Thyroid gland (tissue), 4 donors: ENCODE results near the gene NUBPL. TPM values are rescaled to one million over a fixed set of nuclear protein-coding genes. Genes with fewer than 3 reads are reported as not detected.
"Not testable (repeated sequence)": the region's sequence is repeated elsewhere in the genome, so short reads cannot be mapped to it uniquely, and the experiment has no call there.

Experiments used
- DNase-seq, 2 donors: peaks; one replicate each; pipeline ENCODE4 v3.0.0-alpha.2; 2019
- H3K27ac ChIP-seq, 3 donors: fragments of 200-600 bp; sonication (generic); 1 replicate in 2 of 3; 2 replicates in 1 of 3; pipeline ENCODE4 v1.5.1; 2016 to 2019; ENCODE audit warnings: mild to moderate bottlenecking in 1 of 3, moderate library complexity in 1 of 3
- H3K27me3 ChIP-seq: fragments of 200-600 bp; sonication (generic); one replicate; pipeline ENCODE4 v1.5.1; 2019
- H3K36me3 ChIP-seq, 2 donors: fragments of 200-600 bp; sonication (generic); one replicate each; pipeline ENCODE4 v1.5.1; 2016 to 2019
- H3K4me1 ChIP-seq, 2 donors: fragments of 200-600 bp; sonication (generic); one replicate each; pipeline ENCODE4 v1.5.1; 2017 to 2019
- H3K4me3 ChIP-seq, 3 donors: fragments of 200-600 bp; sonication (generic); replicated peaks in 1 of 3; 1 replicate in 2 of 3; 2 replicates in 1 of 3; pipeline ENCODE4 v1.5.1; 2016; ENCODE audit warnings: mild to moderate bottlenecking in 1 of 3
- H3K9me3 ChIP-seq: fragments of 200-600 bp; sonication (generic); one replicate; pipeline ENCODE4 v1.5.1; 2017
- POLR2A ChIP-seq, 2 donors: fragments of 450-650 bp; IDR thresholded peaks; one replicate each; pipeline ENCODE4 v1.6.1; 2017; ENCODE audit warnings: antibody characterized with exemption in 2 of 2, mild to moderate bottlenecking in 2 of 2, moderate library complexity in 1 of 2
- WGBS, 2 donors: methylation state at CpG; one replicate each; pipeline ENCODE4 v1.1.5; 2017; 5-methylcytosine and 5-hydroxymethylcytosine counted together
- intact Hi-C: fragments of 100-400 bp; cut with DNase I; formaldehyde crosslinking; loops from one replicate; pipeline ENCODE4 v1.15.1; 2023
- total RNA-seq, 4 donors: library from RNA; depleted of rRNA; stranded (reverse); fragments of >200 nt; gene quantifications; one replicate each; pipeline ENCODE4 v1.2.3, GENCODE V29; 2016
- TF ChIP-seq, protein P1 (sequence below), 6 experiments: fragments of 200-600 bp in 3 of 6; fragments of 450-650 bp in 3 of 6; sonication (generic) in 3 of 6; IDR thresholded peaks; one replicate each; pipeline ENCODE4 v1.5.1; 2016 to 2019; ENCODE audit warnings: antibody characterized with exemption in 6 of 6, mild to moderate bottlenecking in 2 of 6, inconsistent platforms in 1 of 6, moderate library complexity in 1 of 6

NUBPL gene
- total RNA-seq, 4 donors from 2014 or later = 12.0 to 27.1 (median 14.2) TPM

DNA sequence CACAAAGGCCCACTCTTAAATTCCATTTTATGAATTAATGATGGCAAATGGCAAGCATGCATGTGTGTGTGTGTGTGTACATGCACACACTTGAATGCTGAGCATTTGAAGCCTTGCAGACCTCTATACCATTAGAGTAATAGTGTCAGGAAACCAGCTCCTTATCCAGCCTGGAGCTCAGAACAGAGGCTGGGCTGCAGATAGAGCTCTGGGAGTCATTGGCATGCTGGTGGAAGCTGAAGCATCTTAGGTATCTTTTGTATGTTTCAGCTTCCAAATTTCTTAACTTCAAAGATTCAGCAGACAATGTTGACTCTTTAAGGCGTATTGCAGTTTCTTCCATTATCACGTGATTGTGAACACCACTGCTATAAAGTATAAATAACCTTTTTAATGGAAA, 323.0 kb downstream of the NUBPL start:
- no peaks in the 10 kb centered on the region for H3K27me3 ChIP-seq
- DNase-seq = no peak
- WGBS, 2 donors = 97 to 99% methylated on average over 2 of the region's 2 CpGs
- no peak overlapping the region for H3K27ac ChIP-seq
- H3K9me3 ChIP-seq = no peaks in the 10 kb centered on the region
- intact Hi-C loops = no loop called here
- no peak overlapping the region for H3K4me3 ChIP-seq
- no peaks in the 10 kb centered on the region for H3K4me1 ChIP-seq
- TF ChIP-seq, protein P1, sequence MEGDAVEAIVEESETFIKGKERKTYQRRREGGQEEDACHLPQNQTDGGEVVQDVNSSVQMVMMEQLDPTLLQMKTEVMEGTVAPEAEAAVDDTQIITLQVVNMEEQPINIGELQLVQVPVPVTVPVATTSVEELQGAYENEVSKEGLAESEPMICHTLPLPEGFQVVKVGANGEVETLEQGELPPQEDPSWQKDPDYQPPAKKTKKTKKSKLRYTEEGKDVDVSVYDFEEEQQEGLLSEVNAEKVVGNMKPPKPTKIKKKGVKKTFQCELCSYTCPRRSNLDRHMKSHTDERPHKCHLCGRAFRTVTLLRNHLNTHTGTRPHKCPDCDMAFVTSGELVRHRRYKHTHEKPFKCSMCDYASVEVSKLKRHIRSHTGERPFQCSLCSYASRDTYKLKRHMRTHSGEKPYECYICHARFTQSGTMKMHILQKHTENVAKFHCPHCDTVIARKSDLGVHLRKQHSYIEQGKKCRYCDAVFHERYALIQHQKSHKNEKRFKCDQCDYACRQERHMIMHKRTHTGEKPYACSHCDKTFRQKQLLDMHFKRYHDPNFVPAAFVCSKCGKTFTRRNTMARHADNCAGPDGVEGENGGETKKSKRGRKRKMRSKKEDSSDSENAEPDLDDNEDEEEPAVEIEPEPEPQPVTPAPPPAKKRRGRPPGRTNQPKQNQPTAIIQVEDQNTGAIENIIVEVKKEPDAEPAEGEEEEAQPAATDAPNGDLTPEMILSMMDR (IDR thresholded peaks at IDR 0.05) = no peak
- no peak for TF ChIP-seq POLR2A (IDR thresholded peaks at IDR 0.05)
- no peaks in the 10 kb centered on the region for H3K36me3 ChIP-seq

DNA sequence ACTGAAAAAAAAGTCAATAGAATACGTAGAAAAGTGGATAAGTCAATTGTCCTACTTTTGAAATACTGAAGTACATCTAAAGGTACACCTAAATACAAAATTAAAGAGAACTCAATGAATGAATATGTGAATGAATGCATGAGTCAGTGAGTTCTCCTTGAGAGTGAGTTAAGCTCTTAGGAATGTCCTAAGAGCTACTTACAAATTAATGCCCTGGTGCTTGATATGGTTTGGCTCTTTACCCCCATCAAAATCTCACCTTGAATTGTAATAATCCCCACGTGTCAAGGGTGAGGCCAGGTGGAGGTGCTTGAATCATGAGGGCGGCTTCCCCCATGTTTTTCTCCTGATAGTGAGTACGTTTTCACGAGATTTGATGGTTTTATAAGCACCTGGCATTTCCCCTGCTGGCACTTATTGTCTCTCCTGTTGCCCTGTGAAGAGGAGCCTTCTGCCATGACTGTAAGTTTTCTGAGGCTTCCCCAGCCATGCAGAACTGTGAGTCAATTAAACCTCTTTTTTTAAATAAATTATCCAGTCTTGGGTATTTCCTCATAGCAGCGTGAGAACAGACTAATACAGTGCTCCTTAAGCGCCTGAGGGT, 323.7 kb downstream of the NUBPL start:
- no peaks in the 10 kb centered on the region for H3K27me3 ChIP-seq
- H3K9me3 ChIP-seq = no peaks in the 10 kb centered on the region
- no peak for TF ChIP-seq POLR2A (IDR thresholded peaks at IDR 0.05)
- TF ChIP-seq, protein P1 (IDR thresholded peaks at IDR 0.05) = no peak
- H3K27ac ChIP-seq = no peak overlapping the region
- H3K4me1 ChIP-seq = no peaks in the 10 kb centered on the region
- intact Hi-C loops = no loop called here
- 69 to 74% methylated on average over 7 of the region's 7 CpGs for WGBS, 2 donors
- no peak overlapping the region for H3K4me3 ChIP-seq
- H3K36me3 ChIP-seq = no peaks in the 10 kb centered on the region
- no peak for DNase-seq

DNA sequence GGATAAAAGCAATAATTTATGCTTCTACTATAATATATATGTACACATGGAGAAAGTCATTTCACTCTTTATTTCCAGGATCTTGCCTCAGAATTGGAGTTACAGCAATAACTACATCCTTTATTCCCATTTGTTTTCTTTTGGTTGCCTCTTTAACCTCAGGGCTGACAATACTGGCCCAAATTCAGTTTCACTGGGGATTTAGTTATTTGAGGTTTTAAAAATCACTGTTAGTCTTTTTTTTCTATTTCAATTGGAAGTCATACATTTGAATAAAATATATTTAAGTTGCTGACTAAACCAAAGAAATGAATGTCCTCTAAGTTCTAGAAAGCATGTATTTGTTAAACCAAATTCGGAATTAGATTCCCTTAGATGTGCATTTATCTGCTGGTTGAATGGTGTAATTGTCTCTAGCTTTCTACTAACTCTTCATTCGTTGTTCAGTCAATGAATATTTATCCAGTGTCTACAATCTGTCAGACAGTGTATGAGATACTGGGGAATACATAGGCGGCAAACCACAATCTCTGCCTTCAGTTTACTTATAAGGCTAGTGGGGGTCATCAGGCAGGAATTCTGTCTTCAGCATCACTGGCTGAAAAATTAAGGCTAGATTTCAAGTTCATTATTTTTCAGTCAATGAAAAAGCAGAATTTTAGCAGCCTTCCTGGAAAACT, 325.1 kb downstream of the NUBPL start:
- WGBS, 2 donors = 81 to 84% methylated on average over 3 of the region's 3 CpGs
- Histone ChIP-seq H3K9me3 (no peaks in the 10 kb centered on the region), H3K36me3 (no peaks in the 10 kb centered on the region), H3K27ac (no peak overlapping the region), H3K4me3 (no peak overlapping the region), H3K4me1 (no peaks in the 10 kb centered on the region), H3K27me3 (no peaks in the 10 kb centered on the region)
- no peak for TF ChIP-seq POLR2A (IDR thresholded peaks at IDR 0.05)
- TF ChIP-seq, protein P1 (IDR thresholded peaks at IDR 0.05) = no peak
- intact Hi-C loops = no loop called here
- no peak for DNase-seq

DNA sequence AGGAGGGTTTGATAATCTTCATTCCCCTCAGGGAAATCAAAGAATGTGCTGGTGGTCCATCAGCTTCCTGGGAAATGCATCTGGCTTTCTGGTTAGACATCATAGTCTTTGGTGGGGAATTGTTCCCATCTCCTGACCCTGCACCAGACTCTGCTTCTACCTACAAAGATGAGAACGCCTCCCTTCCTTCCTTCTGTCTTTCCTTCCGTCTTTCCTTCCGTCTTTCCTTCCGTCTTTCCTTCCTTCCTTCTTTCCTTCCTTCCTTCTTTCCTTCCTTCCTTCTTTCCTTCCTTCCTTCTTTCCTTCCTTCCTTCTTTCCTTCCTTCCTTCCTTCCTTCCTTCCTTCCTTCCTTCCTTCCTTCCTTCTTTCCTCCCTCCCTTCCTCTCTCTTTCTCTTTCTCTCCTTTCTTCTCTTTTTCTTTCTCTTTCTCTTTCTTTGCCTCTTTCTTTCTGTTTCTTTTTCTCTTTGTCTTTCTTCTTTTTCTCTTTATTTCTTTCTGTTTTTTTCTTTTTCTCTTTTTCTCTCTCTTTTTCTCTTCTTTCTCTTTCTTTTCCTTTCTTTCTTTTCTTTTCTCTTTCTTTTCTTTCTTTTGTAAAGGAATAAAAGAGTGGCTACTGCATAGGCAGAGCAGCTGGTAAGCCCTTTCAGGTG, 326.9 kb downstream of the NUBPL start:
- H3K27me3 ChIP-seq = no peaks in the 10 kb centered on the region
- 88 to 95% methylated on average over 4 of the region's 4 CpGs for WGBS, 2 donors
- no peaks in the 10 kb centered on the region for H3K4me1 ChIP-seq
- no peak for DNase-seq
- no peak overlapping the region for H3K27ac ChIP-seq
- H3K36me3 ChIP-seq = no peaks in the 10 kb centered on the region
- H3K4me3 ChIP-seq = no peak overlapping the region
- TF ChIP-seq POLR2A (IDR thresholded peaks at IDR 0.05) = no peak
- TF ChIP-seq, protein P1 (IDR thresholded peaks at IDR 0.05) = no peak
- no peaks in the 10 kb centered on the region for H3K9me3 ChIP-seq
- intact Hi-C loops = no loop called here

DNA sequence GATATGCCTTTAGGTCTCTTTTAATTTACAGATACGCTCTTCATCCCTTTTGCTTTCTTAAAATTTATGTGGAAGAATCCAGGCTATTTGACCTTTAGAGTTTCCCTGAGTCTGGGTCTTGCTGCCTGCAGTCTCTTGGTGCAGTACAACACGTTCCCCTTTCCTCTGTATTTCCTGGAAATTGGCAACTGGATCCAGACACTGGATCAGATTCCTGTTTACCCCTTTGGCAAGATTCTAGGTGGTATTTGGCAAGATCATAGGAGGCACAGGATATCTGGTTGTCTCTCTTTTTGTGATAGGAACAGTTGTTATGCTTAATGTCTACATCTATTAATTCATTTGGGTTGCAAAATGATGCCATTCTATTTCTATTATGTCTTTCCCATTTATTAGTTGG, 328.1 kb downstream of the NUBPL start:
- intact Hi-C loops = no loop called here
- no peaks in the 10 kb centered on the region for H3K36me3 ChIP-seq
- no peak overlapping the region for H3K27ac ChIP-seq
- H3K4me1 ChIP-seq = no peaks in the 10 kb centered on the region
- H3K9me3 ChIP-seq = no peaks in the 10 kb centered on the region
- H3K27me3 ChIP-seq = no peaks in the 10 kb centered on the region
- no peak for TF ChIP-seq POLR2A (IDR thresholded peaks at IDR 0.05)
- TF ChIP-seq, protein P1 (IDR thresholded peaks at IDR 0.05) = no peak
- WGBS, 2 donors = 74 to 80% methylated on average over 2 of the region's 2 CpGs
- no peak overlapping the region for H3K4me3 ChIP-seq
- DNase-seq = no peak

DNA sequence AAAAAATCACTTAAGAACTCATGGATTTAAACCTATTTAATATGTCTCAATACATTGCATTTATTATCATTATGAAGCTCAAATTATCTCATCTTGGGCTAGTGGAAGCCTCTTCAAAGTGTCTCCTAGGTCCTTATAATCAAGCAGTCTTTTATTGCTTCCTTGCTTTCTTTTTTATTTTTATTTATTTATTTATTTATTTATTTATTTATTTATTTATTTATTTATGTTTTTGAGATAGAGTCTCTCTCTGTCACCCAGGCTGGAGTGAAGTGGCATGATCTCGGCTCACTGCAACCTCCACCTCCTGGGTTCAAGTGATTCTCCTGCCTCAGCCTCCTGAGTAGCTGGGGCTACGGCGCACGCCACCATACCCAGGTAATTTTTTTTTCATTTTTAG, 329.0 kb downstream of the NUBPL start:
- H3K36me3 ChIP-seq, intact Hi-C loops: not testable (repeated sequence)

More for the DNA sequence above, 329.0 kb downstream of the NUBPL start:
- H3K9me3 ChIP-seq, H3K27me3 ChIP-seq, DNase-seq, H3K4me3 ChIP-seq, H3K27ac ChIP-seq, H3K4me1 ChIP-seq: not testable (repeated sequence)
- 97% methylated on average over 4 of the region's 4 CpGs for WGBS, 2 donors
